OCI-LY1 (cell line): ENCODE data around the gene AKIP1.

ENCODE experiments used
- EZH2 ChIP-seq: fragments of 200-600 bp; sonication (generic), shearing (Covaris generic); IDR thresholded peaks from 2 replicates; pipeline ENCODE4 v1.8.0; 2017; ENCODE audit warnings: borderline replicate concordance, mixed run types, mild to moderate bottlenecking, antibody characterized with exemption, low read length, moderate library complexity, mixed read lengths
- TF ChIP-seq, protein P1 (sequence below): fragments of 200-600 bp; sonication (generic), shearing (Covaris generic); IDR thresholded peaks from 2 replicates; pipeline ENCODE4 v1.5.1; 2017; ENCODE audit warnings: mild to moderate bottlenecking, antibody characterized with exemption, low read length, moderate library complexity, mixed read lengths

- TF ChIP-seq, protein P1, sequence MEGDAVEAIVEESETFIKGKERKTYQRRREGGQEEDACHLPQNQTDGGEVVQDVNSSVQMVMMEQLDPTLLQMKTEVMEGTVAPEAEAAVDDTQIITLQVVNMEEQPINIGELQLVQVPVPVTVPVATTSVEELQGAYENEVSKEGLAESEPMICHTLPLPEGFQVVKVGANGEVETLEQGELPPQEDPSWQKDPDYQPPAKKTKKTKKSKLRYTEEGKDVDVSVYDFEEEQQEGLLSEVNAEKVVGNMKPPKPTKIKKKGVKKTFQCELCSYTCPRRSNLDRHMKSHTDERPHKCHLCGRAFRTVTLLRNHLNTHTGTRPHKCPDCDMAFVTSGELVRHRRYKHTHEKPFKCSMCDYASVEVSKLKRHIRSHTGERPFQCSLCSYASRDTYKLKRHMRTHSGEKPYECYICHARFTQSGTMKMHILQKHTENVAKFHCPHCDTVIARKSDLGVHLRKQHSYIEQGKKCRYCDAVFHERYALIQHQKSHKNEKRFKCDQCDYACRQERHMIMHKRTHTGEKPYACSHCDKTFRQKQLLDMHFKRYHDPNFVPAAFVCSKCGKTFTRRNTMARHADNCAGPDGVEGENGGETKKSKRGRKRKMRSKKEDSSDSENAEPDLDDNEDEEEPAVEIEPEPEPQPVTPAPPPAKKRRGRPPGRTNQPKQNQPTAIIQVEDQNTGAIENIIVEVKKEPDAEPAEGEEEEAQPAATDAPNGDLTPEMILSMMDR: no peak
- no peak for TF ChIP-seq EZH2
Measured at GRCh38 chr11:8865304-8865703, 45.7 kb upstream of the AKIP1 start.
